SU-DHL-6 (cell line): ENCODE measurements around the gene EFCAB9.

ENCODE experiments used
- H2AFZ ChIP-seq: fragments of 200-600 bp; sonication (generic); 2 replicates; pipeline ENCODE4 v1.6.1; 2014; ENCODE audit warnings: low read depth, mild to moderate bottlenecking, moderate library complexity, mixed read lengths, antibody characterized with exemption, low read length; ENCODE audit not compliant: severe bottlenecking
- H3F3A ChIP-seq: fragments of 200-600 bp; shearing (Covaris generic); 2 replicates; pipeline ENCODE4 v1.6.0; 2016; ENCODE audit warnings: antibody characterized with exemption, mild to moderate bottlenecking; ENCODE audit not compliant: insufficient read depth
- H3K27ac ChIP-seq: fragments of 200-600 bp; sonication (generic); 2 replicates; pipeline ENCODE4 v1.5.1; 2016; ENCODE audit warnings: low read depth, mild to moderate bottlenecking, low read length, moderate library complexity, mixed read lengths
- H3K27me3 ChIP-seq: fragments of 200-600 bp; sonication (generic), shearing (Covaris generic); 2 replicates; pipeline ENCODE4 v1.6.0; 2014; ENCODE audit warnings: mild to moderate bottlenecking, low read length
- H3K36me3 ChIP-seq: fragments of 200-600 bp; sonication (generic); 2 replicates; pipeline ENCODE4 v1.6.1; 2014; ENCODE audit warnings: mild to moderate bottlenecking, low read length, mixed read lengths
- H3K4me2 ChIP-seq: fragments of 300-600, 200-600 bp; shearing (Covaris generic), sonication (generic); 2 replicates; pipeline ENCODE4 v1.6.0; 2014; ENCODE audit warnings: low read length, low read depth, mild to moderate bottlenecking; ENCODE audit not compliant: poor library complexity, severe bottlenecking
- H3K4me3 ChIP-seq: fragments of 200-600 bp; sonication (generic); 2 replicates; pipeline ENCODE4 v1.5.1; 2014; ENCODE audit warnings: antibody characterized with exemption, low read length, mild to moderate bottlenecking, mixed read lengths; ENCODE audit not compliant: insufficient read depth, poor library complexity, severe bottlenecking
- H3K79me2 ChIP-seq: fragments of 200-600 bp; sonication (generic); 2 replicates; pipeline ENCODE4 v1.6.1; 2014; ENCODE audit warnings: mild to moderate bottlenecking, low read length, moderate library complexity; ENCODE audit not compliant: insufficient read depth
- H3K9ac ChIP-seq: fragments of 200-600 bp; sonication (generic); 2 replicates; pipeline ENCODE4 v1.7.0; 2014; ENCODE audit warnings: mild to moderate bottlenecking, low read length
- H3K9me2 ChIP-seq: fragments of 200-600 bp; sonication (generic); replicated peaks from 2 replicates; pipeline ENCODE4 v1.6.1; 2014; ENCODE audit warnings: low read length; ENCODE audit not compliant: insufficient read depth
- H3K9me3 ChIP-seq: fragments of 200-600 bp; sonication (generic); 2 replicates; pipeline ENCODE4 v1.6.1; 2014; ENCODE audit warnings: low read length, mixed read lengths; ENCODE audit not compliant: insufficient read depth
- H4K20me1 ChIP-seq: fragments of 200-600 bp; sonication (generic); 2 replicates; pipeline ENCODE4 v1.6.1; 2014; ENCODE audit warnings: low read depth, mild to moderate bottlenecking, antibody characterized with exemption, low read length, moderate library complexity, mixed read lengths
- CTCF ChIP-seq: fragments of 200-600 bp; sonication (generic); IDR thresholded peaks from one replicate; pipeline ENCODE4 v1.5.1; 2017; ENCODE audit warnings: antibody characterized with exemption, mild to moderate bottlenecking, low read length, moderate library complexity; ENCODE audit not compliant: insufficient read depth, poor library complexity, severe bottlenecking
- EZH2phosphoT487 ChIP-seq: fragments of 200-600 bp; sonication (generic), shearing (Covaris generic); conservative IDR thresholded peaks from 2 replicates; pipeline ENCODE4 v1.6.1; 2018; ENCODE audit warnings: mild to moderate bottlenecking, antibody characterized with exemption, low read length, moderate library complexity, mixed read lengths

The EFCAB9 gene

GRCh38 chr5:172235827-172236736 lies 42.1 kb downstream of the EFCAB9 start:
- no peaks in the 10 kb centered on the region for H3K27me3 ChIP-seq
- H3K9me3 ChIP-seq = no peaks in the 10 kb centered on the region
- no peaks in the 10 kb centered on the region for H4K20me1 ChIP-seq
- TF ChIP-seq EZH2phosphoT487 = no peak
- no peak for TF ChIP-seq CTCF
- H3K36me3 ChIP-seq = no peaks in the 10 kb centered on the region
- H3K27ac ChIP-seq = no peak overlapping the region
- peak overlapping the region; percentile 7 for H3K4me2 ChIP-seq
- H3K4me3 ChIP-seq = no peak overlapping the region
- H2AFZ ChIP-seq = no peak overlapping the region
- H3K79me2 ChIP-seq = peaks cover 32% of the 10 kb centered on the region
- no peak overlapping the region for H3K9ac ChIP-seq
- no peaks in the 10 kb centered on the region for H3K9me2 ChIP-seq
- H3F3A ChIP-seq = no peaks in the 10 kb centered on the region

GRCh38 chr5:172238334-172238733 lies 44.4 kb downstream of the EFCAB9 start:
- no peaks in the 10 kb centered on the region for H4K20me1 ChIP-seq
- no peak overlapping the region for H3K9ac ChIP-seq
- no peaks in the 10 kb centered on the region for H3K9me3 ChIP-seq
- H3K27me3 ChIP-seq = no peaks in the 10 kb centered on the region
- H3K4me2 ChIP-seq = no peak overlapping the region
- no peak overlapping the region for H2AFZ ChIP-seq
- H3K79me2 ChIP-seq = peaks cover 44% of the 10 kb centered on the region
- no peaks in the 10 kb centered on the region for H3F3A ChIP-seq
- no peak overlapping the region for H3K27ac ChIP-seq
- H3K36me3 ChIP-seq = no peaks in the 10 kb centered on the region
- TF ChIP-seq CTCF = no peak
- no peak for TF ChIP-seq EZH2phosphoT487
- no peak overlapping the region for H3K4me3 ChIP-seq
- no peaks in the 10 kb centered on the region for H3K9me2 ChIP-seq

GRCh38 chr5:172243302-172243701 lies 49.3 kb downstream of the EFCAB9 start:
- Histone ChIP-seq H3K9me3 (no peaks in the 10 kb centered on the region), H3F3A (no peaks in the 10 kb centered on the region), H3K36me3 (no peaks in the 10 kb centered on the region), H4K20me1 (no peaks in the 10 kb centered on the region), H3K9ac (no peak overlapping the region), H2AFZ (no peak overlapping the region), H3K27ac (no peak overlapping the region), H3K4me3 (no peak overlapping the region), H3K4me2 (no peak overlapping the region), H3K9me2 (no peaks in the 10 kb centered on the region), H3K79me2 (peaks cover 56% of the 10 kb centered on the region), H3K27me3 (no peaks in the 10 kb centered on the region)
- no peak for TF ChIP-seq CTCF
- no peak for TF ChIP-seq EZH2phosphoT487
